SK-MEL-5 (cell line): ENCODE data around the gene PC. TPM values are rescaled to one million over a fixed set of nuclear protein-coding genes. Genes with fewer than 3 reads are reported as not detected.

Source experiments
- DNase-seq: peaks from one replicate; pipeline ENCODE4 v3.0.0-alpha.2; 2016; ENCODE audit warnings: low read depth, low spot score
- in situ Hi-C: cut with HindIII; loops from 2 replicates; pipeline ENCODE4 v1.10.0; 2016; ENCODE audit warnings: low sequenced_read_pairs, high pct_unique_total_duplicates, low pct_unique_long_range_greater_than_20kb
- total RNA-seq: library from RNA; depleted of rRNA; stranded (reverse); fragments of >200 nt; shearing (Covaris generic); gene quantifications from 2 replicates; pipeline ENCODE4 v1.2.3, GENCODE V29; 2014

Gene PC
- total RNA-seq, 1 experiment from 2014 or later, result 19.9 TPM

DNA sequence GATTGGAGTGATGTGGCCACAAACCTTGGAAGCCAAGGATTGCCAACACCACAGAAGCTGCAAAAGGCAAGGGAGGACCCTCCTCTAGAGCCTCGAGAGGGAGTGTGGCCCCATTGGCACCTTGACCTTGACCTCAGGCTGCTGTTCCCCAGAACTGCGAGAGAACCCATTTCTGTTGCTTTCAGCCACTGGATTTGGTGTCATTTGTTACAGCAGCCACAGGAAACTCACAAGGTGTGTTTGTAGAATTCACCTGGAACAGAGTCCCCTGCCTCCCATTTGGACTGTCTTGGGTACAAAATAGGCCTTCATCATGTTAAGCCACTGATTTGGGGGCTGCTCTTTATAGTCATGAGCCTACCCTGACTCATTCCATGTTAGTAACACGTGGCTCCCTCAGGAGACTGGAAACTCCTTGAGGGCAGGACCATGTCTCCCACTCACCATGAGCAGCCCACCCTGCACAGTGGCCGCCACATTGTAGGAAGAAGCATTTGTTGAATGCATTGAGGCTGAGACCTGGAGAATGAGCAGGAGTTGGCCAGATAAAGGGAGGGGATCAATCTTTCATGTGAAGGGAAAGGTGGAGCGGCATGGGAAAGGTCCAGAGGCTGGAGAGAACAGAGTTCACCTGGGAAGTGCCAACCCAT lies 25.2 kb upstream of the PC start:
- in situ Hi-C loops, result no loop called here
- DNase-seq, result no peak

DNA sequence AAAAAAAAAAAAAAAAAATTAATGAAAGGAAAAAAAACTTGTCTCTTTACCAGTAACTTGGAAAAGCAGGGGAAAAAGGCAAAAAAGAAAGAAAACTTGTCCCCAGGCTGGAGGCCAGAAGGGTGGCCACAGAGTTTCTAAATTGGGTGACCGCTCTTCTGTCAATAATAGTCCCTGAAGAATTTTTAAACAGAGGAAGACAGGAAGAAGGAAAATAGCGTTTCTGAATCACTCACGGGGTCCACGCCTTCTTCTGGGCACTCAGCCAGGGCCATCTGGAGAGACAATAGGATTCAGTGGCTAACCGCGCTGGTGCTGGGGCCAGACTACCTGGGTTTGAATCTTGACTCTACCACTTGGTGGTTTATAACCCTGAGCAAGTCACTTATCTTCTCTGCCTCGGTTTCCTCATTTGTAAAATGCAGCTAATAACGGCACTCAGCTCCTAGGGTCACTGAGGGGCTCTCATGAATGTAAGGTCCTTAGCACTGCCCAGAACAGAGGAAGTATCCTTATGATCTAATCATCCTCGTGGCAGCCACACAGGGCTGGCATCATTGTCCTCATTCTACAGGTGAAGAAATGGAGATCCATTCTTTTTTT lies 23.9 kb upstream of the PC start:
- in situ Hi-C loops, result no loop called here
- DNase-seq, result peak; percentile 49

DNA sequence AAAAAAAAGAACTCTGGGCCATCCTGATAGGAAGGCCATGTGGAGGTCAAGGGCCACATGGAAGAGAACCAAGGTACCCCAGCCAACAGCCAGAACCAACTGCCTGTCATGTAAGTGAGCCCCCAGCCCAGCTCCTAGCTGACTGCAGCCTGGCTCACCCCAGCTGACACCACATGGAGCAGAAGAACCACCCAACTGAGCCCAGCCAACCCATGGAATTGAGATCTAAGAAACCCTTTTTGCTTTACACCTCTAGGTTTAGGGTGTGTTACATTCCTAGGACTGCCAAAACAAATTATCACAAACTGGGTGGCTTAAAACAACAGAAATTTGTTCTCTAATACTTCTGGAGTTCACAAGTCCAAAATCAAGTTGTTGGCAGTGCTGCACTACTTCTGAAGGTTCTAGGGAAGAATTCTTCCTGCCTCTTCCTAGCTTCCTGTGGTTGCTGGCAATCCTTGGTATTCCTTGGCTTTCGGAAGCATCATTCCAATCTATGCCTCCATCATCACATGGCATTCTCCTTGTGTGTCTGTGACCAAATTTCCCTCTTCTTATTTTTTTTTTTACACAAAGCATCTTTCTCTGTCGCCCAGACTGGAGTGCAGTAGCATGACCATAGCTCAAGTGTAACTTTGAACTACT lies 21.3 kb upstream of the PC start:
- no peak for DNase-seq
- in situ Hi-C loops, result no loop called here

DNA sequence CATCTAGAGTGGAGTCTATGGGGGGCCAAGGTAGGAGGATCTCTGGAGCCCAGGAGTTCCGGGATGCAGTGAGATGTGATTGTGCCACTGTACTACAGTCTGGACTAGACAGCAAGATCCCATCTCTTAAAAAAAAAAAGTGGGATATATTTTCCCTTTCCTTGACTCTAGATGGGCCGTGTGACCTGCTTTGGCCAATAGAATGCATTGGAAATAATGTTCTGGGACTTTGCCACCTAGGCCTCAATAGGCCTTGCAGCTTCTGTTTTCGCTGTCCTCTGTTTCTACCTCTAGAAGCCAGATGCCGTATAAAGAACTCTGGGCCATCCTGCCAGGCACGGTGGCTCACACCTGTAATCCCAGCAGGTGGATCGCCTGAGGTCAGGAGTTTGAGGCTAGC lies 20.5 kb upstream of the PC start:
- in situ Hi-C loops, result no loop called here
- no peak for DNase-seq

DNA sequence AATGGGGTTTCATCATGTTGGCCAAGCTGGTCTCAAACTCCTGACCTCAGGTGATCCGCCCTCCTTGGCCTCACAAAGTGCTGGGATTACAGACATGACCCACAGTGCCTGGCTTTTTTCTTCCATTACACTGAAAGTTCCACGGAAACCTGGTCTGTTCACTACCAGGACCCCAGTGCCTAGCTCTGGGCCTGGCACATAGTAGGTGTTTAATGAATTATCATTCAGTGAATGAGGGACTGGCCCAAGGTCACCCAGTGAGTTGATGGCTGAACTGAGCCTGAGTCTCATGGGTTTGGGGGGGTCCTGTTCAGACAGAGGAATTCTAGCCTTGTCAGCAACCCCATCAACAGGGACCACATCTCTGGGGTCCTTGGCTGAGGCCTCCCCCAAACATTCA lies 20.0 kb upstream of the PC start:
- DNase-seq, result no peak
- in situ Hi-C loops, result no loop called here

DNA sequence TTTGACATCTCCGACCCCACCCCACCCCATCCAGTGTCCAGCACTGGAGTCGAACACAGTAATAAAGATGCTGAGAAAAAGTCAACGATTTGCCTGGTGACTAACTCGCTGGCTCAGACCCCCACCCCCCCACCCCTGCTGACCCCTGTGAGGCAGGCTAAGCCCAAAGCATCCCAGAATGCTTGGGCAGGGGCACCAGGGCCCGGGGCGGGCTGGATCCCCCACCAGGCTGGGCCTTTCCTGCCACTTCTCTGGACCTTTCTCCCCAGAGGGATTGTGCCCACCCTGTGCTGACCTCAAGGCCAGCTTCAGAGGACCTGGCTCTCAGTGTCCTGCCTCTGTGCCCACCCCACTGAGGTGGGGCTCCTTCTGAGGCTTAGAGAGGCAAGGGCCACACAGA lies 18.7 kb upstream of the PC start:
- DNase-seq, result no peak
- in situ Hi-C loops, result no loop called here

DNA sequence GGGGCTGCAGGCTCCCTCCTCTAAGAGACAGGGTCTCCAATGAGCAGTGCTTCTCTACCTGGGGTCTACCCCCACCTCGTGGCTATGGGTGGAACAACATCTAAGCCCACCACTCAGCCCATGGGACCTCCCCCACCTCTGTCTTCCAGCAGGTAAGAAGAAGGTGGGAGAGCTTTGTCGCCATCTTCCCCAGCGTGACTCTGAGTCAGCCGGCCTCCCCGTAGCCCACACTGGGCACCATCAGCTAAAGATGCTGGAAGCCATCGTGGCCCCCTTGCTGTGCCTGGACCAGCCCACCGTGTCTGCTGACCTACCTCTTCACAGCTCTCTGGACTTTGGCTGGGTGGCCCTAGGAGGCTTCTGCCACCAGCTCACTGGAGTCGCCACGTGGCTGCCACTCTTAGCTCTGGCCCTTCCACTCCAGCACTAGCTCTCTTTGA lies 17.9 kb upstream of the PC start:
- in situ Hi-C loops, result no loop called here
- DNase-seq, result peak; percentile 38

DNA sequence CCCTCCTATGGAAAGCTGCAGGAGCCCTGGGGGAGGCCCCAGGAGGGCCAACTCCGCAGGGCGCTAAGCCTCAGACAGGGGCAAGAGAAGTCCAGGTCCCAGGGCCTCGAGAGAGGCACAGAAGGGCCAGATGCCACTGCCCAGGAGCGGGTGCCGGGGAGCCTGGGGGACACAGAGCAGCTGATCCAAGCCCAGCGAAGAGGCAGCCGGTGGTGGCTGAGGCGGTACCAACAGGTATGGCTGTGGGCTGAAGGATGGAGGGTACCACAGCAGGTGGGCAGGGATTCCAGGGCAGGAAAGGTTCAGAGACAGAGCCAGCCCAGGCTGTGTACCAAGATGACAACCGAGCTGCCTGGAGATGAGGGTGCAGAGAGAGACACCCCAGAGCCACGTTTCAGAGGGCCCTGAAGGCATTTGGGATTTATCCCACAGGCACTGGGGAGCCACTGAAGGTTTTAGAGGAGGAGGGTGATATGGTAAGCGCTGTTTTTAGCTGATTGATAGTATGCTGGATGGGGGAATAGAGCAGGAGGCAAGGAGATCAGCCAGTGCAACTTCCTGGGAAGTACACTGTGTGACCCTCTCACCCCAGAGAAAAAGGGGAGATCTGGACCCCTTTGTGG lies 17.3 kb upstream of the PC start:
- no peak for DNase-seq
- in situ Hi-C loops, result no loop called here

DNA sequence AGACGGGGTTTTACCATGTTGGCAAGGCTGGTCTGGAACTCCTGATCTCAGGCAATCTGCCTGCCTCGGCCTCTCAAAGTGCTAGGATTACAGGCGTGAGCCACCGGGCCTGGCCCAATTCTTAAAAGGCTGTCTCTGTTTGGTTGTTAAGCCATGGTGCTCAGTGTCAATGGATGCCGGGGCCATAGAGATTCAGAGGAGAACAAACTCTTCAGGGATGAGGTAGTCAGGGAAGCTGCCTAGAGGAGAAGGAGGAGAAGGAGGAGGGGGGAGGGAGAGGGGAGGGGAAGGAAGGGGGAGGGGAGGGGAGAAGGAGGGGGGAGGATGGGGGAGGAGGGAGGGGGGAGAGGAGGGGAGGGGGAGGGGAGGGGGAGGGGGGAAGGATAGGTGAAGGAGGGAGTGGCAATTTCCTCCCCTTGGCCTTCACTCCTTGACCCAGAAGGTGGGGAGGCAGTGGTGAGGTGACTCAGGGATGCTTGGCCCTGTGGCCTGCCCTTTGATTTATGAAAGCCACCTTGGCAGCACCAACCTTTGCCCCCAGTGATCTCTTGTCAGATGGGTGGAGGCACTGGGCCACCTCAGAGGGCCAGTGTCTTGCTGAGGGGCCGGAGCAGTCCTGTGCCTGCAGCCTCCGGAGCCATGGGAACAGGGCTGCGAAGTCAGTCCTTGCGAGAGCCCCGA lies 16.7 kb upstream of the PC start, which contains the start of gene C11orf86:
C11orf86 (plus strand) TSS at position 581 of the 681 bp plus-strand sequence; CDS start at position 640, 59 bp downstream.
- no peak for DNase-seq
- in situ Hi-C loops, result no loop called here

DNA sequence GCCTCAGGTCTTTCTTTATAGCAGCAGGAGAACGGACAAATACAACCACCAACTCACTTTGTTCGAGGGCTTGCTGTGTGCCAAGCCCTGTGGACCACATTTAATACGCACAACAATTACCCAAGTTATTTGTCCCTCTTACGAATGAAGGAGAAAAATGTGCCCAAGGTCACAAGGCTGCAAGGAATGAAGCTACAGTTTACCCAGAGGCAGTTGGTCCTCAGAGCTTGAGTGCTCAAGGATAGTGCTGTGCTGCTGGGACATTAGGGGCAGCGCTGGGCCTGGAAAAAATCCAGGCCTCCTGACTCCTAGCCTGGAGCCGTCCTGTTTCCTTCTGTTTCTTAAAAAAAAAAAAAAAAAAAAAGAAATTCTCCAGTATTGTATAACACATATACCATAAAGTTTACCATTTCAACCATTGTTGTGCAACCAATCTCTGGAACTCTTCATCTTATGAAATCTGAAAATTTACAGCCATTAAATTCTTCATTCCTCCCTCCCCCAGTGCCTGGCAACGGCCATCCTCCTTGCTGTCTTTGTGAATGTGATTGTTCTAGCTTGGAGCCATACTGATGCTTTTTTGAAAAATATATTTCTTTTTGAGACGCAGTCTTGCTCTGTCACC lies 15.9 kb upstream of the PC start:
- no peak for DNase-seq
- in situ Hi-C loops, result no loop called here

DNA sequence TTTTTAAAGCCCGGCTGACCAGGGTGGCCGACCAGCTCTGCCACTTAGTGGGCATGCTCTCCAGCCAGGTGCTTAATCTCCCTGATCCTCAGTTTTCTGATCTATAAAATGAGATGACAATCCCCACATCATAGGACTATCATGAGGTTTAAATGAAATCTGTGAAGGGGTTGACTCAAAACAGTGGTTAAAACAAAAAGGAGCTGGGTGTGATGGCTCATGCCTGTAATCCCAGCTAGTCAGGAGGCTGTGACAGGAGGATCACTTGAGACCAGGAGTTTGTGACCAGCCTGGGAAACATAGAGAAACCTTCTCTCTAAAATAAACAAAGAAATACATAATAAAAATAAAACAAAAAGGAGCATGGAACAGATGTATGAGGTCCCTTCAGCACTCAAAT lies 13.3 kb upstream of the PC start:
- in situ Hi-C loops, result no loop called here

DNA sequence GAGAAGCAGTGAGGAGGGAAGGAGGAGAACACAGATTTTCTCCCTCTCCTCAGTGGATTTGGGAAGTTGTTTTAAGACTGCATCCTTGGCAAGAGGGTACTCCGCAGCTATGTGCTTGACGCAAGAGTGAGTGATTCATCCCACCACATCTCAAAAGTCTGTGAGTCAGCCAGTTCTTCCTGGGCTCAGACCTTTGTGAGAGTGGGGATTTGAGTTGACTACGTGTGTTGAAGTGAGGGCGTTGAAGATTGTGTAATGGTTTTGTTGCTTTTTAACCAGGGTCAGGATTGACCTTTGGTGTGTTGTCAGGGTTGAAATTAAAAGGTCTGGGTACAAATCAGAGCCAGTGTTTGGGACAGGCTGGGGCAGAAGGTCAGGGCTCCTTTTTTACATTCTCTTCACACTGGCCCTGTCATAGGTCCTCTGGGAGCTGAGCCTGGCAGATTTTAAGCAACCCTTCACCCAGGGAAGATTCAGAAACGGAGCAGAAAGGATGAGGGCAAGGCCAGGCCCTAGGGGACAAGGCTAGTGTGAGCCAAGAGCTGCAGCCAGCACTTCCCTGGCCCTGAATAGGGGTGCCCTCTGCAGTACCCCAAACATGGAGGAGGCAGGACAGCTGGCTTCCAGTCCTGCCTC lies 12.7 kb upstream of the PC start:
- DNase-seq, result peak; percentile 82
- in situ Hi-C loops, result no loop called here

More for the DNA sequence above, 13.3 kb upstream of the PC start:
- DNase-seq, result no peak

DNA sequence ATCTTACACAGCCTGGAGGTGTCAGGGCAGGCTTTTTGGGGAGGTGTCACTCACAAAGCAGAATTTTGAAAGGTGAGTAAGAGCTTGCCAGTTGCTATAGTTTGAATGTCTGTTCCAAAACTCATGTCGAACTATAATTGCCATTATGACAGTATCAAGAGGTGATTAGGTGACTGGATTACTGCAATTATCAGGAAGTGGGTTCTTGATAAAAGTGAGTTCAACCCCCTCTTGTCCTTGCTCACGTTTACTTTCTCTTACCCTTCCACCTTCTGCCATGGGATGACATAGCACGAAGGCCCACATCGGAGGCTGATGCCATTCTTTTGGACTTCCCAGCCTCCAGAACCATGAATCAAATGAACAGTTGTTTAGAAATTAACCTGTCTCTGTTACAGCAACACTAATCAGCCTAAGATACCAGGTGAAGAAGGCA lies 12.2 kb upstream of the PC start:
- in situ Hi-C loops, result no loop called here

DNA sequence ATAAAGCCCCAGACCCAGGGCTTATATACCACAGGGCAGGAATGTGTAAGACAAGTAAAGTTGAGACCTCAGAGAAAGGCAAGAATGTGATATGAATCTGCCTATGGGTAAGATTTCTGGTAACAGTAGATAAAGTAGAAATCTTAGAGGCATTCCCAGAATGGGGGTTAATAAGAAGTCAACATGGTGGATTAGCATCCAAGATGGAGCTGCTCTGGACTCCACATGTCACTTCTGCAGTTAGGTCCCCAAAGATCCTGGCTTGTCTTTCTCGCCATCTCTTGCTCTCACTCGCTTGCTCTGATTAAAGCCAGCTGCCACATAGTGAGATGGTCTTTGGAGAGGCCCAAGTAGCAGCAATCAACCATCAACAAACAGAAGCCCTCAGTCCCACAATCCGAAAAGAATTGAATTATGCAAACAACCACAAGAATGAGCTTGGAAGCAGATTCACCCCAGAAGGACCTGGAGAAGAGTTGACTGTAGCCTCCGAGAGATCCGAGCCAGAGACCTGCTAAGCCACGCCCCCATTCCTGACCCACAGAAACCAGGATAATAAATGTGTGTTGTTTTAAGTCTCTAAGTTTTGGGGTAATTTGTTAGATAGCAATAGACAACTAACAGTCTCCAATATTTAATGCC lies 11.5 kb upstream of the PC start:
- no peak for DNase-seq

More for the DNA sequence above, 12.2 kb upstream of the PC start:
- no peak for DNase-seq

DNA sequence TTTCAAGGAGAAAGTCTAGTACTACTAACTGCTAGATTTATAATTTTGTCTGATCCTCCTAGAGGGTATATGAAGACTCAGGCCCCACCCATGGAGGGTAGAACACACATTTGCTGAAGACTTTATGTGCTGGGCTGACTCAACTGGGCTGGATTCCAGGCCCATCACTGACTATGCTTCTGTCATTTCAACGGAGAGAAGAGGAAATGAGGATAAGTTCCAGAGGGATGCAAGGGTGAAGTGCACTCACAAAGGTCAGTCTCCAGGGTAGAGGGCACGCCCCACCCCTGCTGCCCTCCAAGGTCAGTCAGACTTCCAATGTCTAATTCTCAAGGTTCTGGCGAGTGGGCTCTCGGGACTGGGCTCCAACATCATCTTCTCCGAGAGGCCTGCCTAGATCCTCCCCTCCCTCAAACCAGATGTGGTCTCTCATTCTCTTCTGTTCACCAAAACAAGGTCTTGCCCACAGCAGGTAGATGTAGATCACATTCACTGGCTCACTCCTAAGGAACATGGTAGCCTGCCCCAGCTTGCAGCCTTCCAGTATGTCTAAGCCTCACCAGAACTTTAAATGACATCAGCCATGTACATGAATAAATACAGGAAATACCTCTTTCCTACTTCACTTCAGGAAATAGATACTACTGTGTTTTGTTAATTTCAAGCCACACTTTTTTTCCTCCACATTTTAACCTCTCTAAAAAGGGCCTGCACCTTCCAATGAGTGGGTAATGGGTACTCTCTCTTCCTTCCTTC lies 9.7 kb upstream of the PC start:
- no peak for DNase-seq
- in situ Hi-C loops, result no loop called here

More for the DNA sequence above, 11.5 kb upstream of the PC start:
- in situ Hi-C loops, result no loop called here

DNA sequence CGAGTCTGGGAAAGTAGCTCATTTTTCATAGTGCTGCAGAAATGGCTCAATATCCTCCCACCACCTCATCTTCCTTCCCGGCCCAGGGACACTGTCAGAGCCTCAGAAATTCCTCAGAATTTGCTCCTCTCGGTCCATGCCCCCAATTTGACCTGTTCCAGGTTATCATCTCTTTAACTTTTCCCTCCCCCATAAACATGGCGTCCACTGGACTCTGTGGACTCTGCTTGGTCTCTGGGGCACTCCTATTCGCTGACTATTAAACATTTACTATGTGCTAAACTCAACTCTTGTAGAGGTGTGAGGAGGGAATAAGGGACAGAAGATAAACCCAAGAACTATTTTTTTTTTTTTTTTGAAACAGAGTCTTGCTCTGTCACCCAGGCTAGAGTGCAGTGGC lies 8.2 kb upstream of the PC start:
- in situ Hi-C loops, result no loop called here
- no peak for DNase-seq
